ENCODE measurements around the gene MAN2C1.

Gene MAN2C1

DNA sequence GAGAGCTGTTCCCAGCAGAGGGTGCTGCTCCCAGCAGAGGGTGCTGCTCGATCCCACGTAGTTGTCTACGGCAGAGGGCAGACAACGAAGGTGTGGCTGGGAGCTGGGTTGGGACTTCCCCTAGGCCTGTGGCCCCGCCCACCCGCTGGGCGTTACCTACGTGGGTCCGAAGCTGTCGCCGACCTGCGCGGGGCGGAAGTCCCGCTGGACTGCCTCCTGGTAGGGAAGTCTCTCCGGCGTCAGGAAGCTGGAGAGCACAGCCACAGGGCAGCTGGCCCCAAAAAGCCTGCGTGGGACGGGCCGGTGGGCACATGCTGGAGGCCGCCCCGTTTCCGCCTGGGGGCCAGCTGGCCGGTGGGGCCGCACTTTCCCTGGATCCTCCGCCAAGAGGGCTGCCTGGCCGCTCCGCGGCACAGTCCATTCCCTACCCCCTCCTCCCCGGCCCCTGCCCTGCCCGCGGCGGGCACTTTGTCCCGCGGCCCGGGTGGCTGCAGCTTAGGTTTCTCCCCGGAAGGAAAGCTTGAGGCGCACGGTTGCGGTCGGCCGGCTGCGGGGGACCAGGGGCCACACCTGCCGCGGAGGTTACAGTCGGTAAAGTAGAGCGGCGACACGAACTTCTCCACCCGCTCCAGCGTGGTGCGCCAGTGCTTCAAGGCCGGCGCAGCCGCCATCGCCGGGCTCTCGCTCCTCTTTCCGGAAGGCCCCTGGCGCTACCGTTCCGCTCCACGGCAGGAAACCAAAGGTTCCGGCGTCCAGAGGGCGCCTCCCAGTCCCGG lies at the start of gene MAN2C1:
Gene MAN2C1 (minus strand): TSS at position 695 of the 776 bp plus-strand sequence. CDS start 24 bp downstream, at position 671.
- TF ChIP-seq, protein P1, sequence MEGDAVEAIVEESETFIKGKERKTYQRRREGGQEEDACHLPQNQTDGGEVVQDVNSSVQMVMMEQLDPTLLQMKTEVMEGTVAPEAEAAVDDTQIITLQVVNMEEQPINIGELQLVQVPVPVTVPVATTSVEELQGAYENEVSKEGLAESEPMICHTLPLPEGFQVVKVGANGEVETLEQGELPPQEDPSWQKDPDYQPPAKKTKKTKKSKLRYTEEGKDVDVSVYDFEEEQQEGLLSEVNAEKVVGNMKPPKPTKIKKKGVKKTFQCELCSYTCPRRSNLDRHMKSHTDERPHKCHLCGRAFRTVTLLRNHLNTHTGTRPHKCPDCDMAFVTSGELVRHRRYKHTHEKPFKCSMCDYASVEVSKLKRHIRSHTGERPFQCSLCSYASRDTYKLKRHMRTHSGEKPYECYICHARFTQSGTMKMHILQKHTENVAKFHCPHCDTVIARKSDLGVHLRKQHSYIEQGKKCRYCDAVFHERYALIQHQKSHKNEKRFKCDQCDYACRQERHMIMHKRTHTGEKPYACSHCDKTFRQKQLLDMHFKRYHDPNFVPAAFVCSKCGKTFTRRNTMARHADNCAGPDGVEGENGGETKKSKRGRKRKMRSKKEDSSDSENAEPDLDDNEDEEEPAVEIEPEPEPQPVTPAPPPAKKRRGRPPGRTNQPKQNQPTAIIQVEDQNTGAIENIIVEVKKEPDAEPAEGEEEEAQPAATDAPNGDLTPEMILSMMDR (IDR thresholded peaks at IDR 0.05) = peak; percentile 62 to 64
- intact Hi-C loops (cut with DNase I; ENCODE audit: low total_unique reads) = loop anchor here (5.0 to 10.0 kb wide), 2 partner anchors 89 to 397 kb away; no protein-coding TSS in a partner anchor

DNA sequence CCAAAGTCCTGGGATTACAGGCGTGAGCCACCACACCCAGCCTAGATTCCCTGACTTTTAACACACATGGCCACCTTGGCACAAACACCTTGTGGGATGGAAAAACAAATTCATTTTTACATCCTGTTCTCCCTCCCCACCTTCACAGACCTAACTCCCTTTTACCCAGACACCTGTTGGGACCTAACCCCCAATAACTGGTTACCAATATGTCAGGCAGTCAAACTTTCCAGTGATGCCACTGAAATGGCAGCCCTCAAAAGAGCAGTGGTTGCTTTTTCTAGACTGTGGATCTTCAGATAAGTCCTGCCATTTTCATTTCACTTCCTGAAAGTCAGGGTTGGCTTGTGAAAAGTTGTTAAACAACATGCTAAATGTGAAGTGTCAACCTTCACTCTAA lies 48.2 kb upstream of the MAN2C1 start:
- Histone ChIP-seq H3K4me1 (peaks cover 0 to 7% (median 2%) of the 10 kb centered on the region in 4 donors), H3K4me3 (no peak overlapping the region), H3K36me3 (peaks cover 22 to 60% (median 42%) of the 10 kb centered on the region in 3 donors), H3K9me3 (no peaks in the 10 kb centered on the region), H3K27me3 (no peaks in the 10 kb centered on the region), H3K27ac (no peak overlapping the region)
- intact Hi-C loops (cut with DNase I; ENCODE audit: low total_unique reads) = no loop called here
- no peak for DNase-seq
- TF ChIP-seq, protein P1 (IDR thresholded peaks at IDR 0.05) = no peak

More for the DNA sequence above, at the start of gene MAN2C1:
- Histone ChIP-seq H3K27me3 (no peaks in the 10 kb centered on the region), H3K4me3 (peak within 1 kb of the TSS; percentile 85 to 92), H3K27ac (peak within 1 kb of the TSS; percentile 97 to 98), H3K4me1 (peaks cover 0 to 19% (median 12%) of the 10 kb centered on the region in 4 donors), H3K36me3 (peaks cover 27 to 73% (median 51%) of the 10 kb centered on the region in 3 donors), H3K9me3 (no peaks in the 10 kb centered on the region)
- peak; percentile 94 to 97 for DNase-seq

DNA sequence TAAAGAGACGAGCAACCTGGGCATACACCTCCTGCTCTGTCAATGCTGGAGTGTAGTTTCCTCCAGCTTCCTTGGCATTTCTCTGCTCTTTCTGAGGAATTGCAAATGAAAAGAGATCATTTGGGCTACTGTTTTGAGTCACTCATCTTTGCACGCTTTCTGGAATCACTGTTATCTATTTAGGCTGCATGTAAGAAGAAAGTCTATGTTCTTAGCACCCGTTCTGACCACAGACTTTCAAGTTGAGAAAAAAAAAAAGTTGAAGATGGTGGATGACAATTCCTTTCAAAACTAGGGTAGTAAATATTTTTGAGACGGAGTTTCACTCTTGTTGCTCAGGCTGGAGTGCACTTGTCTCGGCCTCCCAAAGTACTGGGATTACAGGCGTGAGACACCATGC lies 41.8 kb upstream of the MAN2C1 start:
- Histone ChIP-seq H3K36me3 (peaks cover 76 to 96% (median 79%) of the 10 kb centered on the region in 3 donors), H3K4me3 (no peak overlapping the region), H3K27ac (no peak overlapping the region), H3K4me1 (peaks cover 0 to under 1% (median 0%) of the 10 kb centered on the region in 4 donors), H3K9me3 (no peaks in the 10 kb centered on the region), H3K27me3 (no peaks in the 10 kb centered on the region)
- TF ChIP-seq, protein P1 (IDR thresholded peaks at IDR 0.05) = no peak
- no peak for DNase-seq
- intact Hi-C loops (cut with DNase I; ENCODE audit: low total_unique reads) = no loop called here

DNA sequence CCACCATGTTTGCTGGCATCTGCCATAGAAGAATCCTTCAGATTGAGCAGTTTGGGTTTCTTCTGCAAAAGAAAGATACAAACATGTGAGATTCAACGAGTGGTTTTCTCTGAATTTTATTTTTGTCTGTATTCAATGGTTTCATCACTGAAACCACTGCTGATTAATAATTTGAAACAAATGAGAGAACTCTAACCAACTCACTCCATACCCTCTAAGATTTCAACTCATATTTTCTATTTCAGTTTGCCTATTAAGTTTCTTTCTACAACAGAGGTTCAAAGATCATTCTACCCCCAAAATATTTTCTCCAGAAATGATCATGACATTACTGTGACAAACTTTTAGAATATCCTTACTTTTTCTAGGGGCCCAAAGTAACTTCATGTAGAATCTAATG lies 38.7 kb upstream of the MAN2C1 start:
- TF ChIP-seq, protein P1 (IDR thresholded peaks at IDR 0.05) = no peak
- intact Hi-C loops (cut with DNase I; ENCODE audit: low total_unique reads) = no loop called here
- H3K4me3 ChIP-seq = no peak overlapping the region
- H3K36me3 ChIP-seq = peaks cover 85 to 100% (median 87%) of the 10 kb centered on the region in 3 donors
- no peaks in the 10 kb centered on the region for H3K4me1 ChIP-seq
- DNase-seq = no peak
- H3K27me3 ChIP-seq = no peaks in the 10 kb centered on the region
- H3K9me3 ChIP-seq = no peaks in the 10 kb centered on the region
- no peak overlapping the region for H3K27ac ChIP-seq

DNA sequence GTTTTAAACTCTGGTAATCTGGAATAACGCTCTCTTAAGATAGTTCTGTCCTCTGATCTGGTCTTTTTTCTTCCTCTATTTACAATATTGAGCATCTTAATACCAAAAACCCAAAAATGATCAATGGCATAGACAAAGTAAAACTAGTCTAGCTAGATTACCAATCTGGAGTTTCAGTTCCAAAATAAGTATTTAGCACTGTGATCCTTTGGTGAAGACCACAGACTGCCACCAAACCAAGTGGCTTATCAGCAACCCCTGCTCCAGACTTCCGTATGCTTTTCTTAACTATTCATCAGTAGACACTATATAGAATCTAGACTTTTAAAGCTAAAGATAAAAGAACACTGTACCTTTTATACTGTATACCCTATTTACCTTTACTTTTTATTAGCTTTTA lies 35.5 kb upstream of the MAN2C1 start:
- Histone ChIP-seq H3K27me3 (no peaks in the 10 kb centered on the region), H3K4me3 (no peak overlapping the region), H3K36me3 (peaks cover 86 to 100% (median 86%) of the 10 kb centered on the region in 3 donors), H3K9me3 (no peaks in the 10 kb centered on the region), H3K4me1 (no peaks in the 10 kb centered on the region), H3K27ac (no peak overlapping the region)
- intact Hi-C loops (cut with DNase I; ENCODE audit: low total_unique reads) = no loop called here
- DNase-seq = no peak
- TF ChIP-seq, protein P1 (IDR thresholded peaks at IDR 0.05) = no peak
